SK-N-SH (cell line): ENCODE data around the gene MFSD12. TPM values are rescaled to one million over a fixed set of nuclear protein-coding genes. Genes with fewer than 3 reads are reported as not detected.

Experiments used
- CTCF ChIA-PET: fragments of 300-600, 350-600 bp; formaldehyde crosslinking; extraction: SDS; loops from one replicate; lab custom pipeline; 2021; lab: Yijun Ruan, JAX
- POLR2A ChIA-PET: fragments of 350-600 bp; sonication (Branson Sonifier 250); formaldehyde crosslinking; extraction: SDS; loops from one replicate; lab custom pipeline; 2020; ENCODE audit warnings: antibody characterized with exemption, inconsistent platforms; lab: Yijun Ruan, JAX
- DNase-seq: peaks from one replicate; pipeline ENCODE4 v3.0.0; 2012
- H2AFZ ChIP-seq: fragments of 200-600 bp; sonication (generic); 2 replicates; pipeline ENCODE4 v1.8.1; 2016; ENCODE audit warnings: antibody characterized with exemption, mild to moderate bottlenecking, low read depth
- H3F3A ChIP-seq: fragments of 200-600 bp; sonication (generic); replicated peaks from 2 replicates; pipeline ENCODE3; 2016; ENCODE audit warnings: antibody characterized with exemption, mild to moderate bottlenecking; ENCODE audit not compliant: insufficient read depth
- H3K27ac ChIP-seq, 2 experiments: fragments of 200-500 bp in 1 of 2; fragments of 200-600 bp in 1 of 2; sonication (Bioruptor generic) in 1 of 2; sonication (generic), shearing (Covaris generic) in 1 of 2; 2 replicates each; pipeline versions ENCODE4 v1.5.1 to v1.6.1; 2014 to 2016; ENCODE audit warnings: low read depth in 2 of 2, inconsistent platforms in 1 of 2, low read length in 1 of 2, mild to moderate bottlenecking in 1 of 2, mixed read lengths in 1 of 2
- H3K27me3 ChIP-seq: fragments of 200-600 bp; sonication (generic), shearing (Covaris generic); 2 replicates; pipeline ENCODE4 v1.6.1; 2016; ENCODE audit warnings: mixed run types; ENCODE audit not compliant: insufficient read depth
- H3K36me3 ChIP-seq, 2 experiments: fragments of 200-500 bp in 1 of 2; fragments of 200-600 bp in 1 of 2; sonication (Bioruptor generic) in 1 of 2; sonication (generic) in 1 of 2; replicated peaks in 1 of 2; 2 replicates each; pipeline versions ENCODE3 to v1.5.1; 2014 to 2016; ENCODE audit warnings: low read length in 1 of 2, mild to moderate bottlenecking in 1 of 2; ENCODE audit not compliant: insufficient read depth in 2 of 2, control insufficient read depth in 1 of 2
- H3K4me1 ChIP-seq, 2 experiments: fragments of 200-500 bp in 1 of 2; fragments of 200-600 bp in 1 of 2; sonication (Bioruptor generic) in 1 of 2; sonication (generic), shearing (Covaris generic) in 1 of 2; 2 replicates each; pipeline versions ENCODE4 v1.5.1 to v1.6.1; 2014 to 2016; ENCODE audit warnings: low read depth in 1 of 2, low read length in 1 of 2, mixed run types in 1 of 2; ENCODE audit not compliant: insufficient read depth in 2 of 2, control insufficient read depth in 1 of 2
- H3K4me2 ChIP-seq: fragments of 200-600 bp; sonication (generic), shearing (Covaris generic); 2 replicates; pipeline ENCODE4 v1.6.1; 2017; ENCODE audit warnings: mixed run types
- H3K4me3 ChIP-seq, 2 experiments: fragments of 200-500 bp in 1 of 2; fragments of 200-600 bp in 1 of 2; sonication (Bioruptor generic) in 1 of 2; sonication (generic), shearing (Covaris generic) in 1 of 2; 2 replicates each; pipeline versions ENCODE4 v1.5.1 to v1.8.1; 2014 to 2016; ENCODE audit warnings: low read depth in 2 of 2, inconsistent platforms in 1 of 2, low read length in 1 of 2, mild to moderate bottlenecking in 1 of 2, mixed read lengths in 1 of 2, moderate library complexity in 1 of 2
- H3K79me2 ChIP-seq: fragments of 200-600 bp; sonication (generic); 2 replicates; pipeline ENCODE4 v1.8.1; 2017; ENCODE audit warnings: mild to moderate bottlenecking; ENCODE audit not compliant: insufficient read depth
- H3K9ac ChIP-seq: fragments of 200-600 bp; sonication (generic); 2 replicates; pipeline ENCODE4 v1.6.1; 2017; ENCODE audit warnings: mixed run types
- H3K9me2 ChIP-seq: fragments of 200-600 bp; sonication (generic); 2 replicates; pipeline ENCODE4 v1.6.1; 2017; ENCODE audit warnings: mixed run types
- H3K9me3 ChIP-seq: fragments of 200-600 bp; sonication (generic); 2 replicates; pipeline ENCODE4 v1.6.1; 2017; ENCODE audit warnings: mixed run types, mild to moderate bottlenecking, moderate library complexity
- H4K20me1 ChIP-seq: fragments of 200-600 bp; sonication (generic); 2 replicates; pipeline ENCODE4 v1.6.1; 2017; ENCODE audit warnings: mild to moderate bottlenecking, mixed run types; ENCODE audit not compliant: insufficient read depth
- CHD2 ChIP-seq: fragments of 150-350 bp; IDR thresholded peaks from 2 replicates; pipeline ENCODE4 v1.6.1; 2018; ENCODE audit warnings: low read length; ENCODE audit not compliant: partially characterized antibody
- ELF1 ChIP-seq: IDR thresholded peaks from 2 replicates; pipeline ENCODE4 v1.4.0; 2012
- GABPA ChIP-seq: IDR thresholded peaks from 2 replicates; pipeline ENCODE4 v1.4.0; 2012; ENCODE audit warnings: low read depth, mild to moderate bottlenecking
- GATA2 ChIP-seq: sonication (generic); formaldehyde crosslinking; IDR thresholded peaks from 2 replicates; pipeline ENCODE4 v1.5.0; 2020; ENCODE audit warnings: mild to moderate bottlenecking, missing genetic modification reagents
- JUND ChIP-seq: IDR thresholded peaks from 2 replicates; pipeline ENCODE4 v1.4.0; 2012
- NFIC ChIP-seq: IDR thresholded peaks from 2 replicates; pipeline ENCODE4 v1.4.0; 2012; ENCODE audit warnings: borderline replicate concordance
- NRF1 ChIP-seq: IDR thresholded peaks from 2 replicates; pipeline ENCODE4 v1.6.1; 2012; ENCODE audit warnings: low read depth, mild to moderate bottlenecking, low read length
- RCOR1 ChIP-seq: fragments of 150-350 bp; IDR thresholded peaks from 2 replicates; pipeline ENCODE4 v1.6.1; 2017; ENCODE audit warnings: antibody characterized with exemption, low read length
- RXRA ChIP-seq: IDR thresholded peaks from 2 replicates; pipeline ENCODE4 v1.4.0; 2012; ENCODE audit warnings: low read depth, mild to moderate bottlenecking, borderline replicate concordance
- SIN3A ChIP-seq: IDR thresholded peaks from 2 replicates; pipeline ENCODE4 v1.6.1; 2012; ENCODE audit warnings: low read depth, mild to moderate bottlenecking, low read length, moderate library complexity, borderline replicate concordance
- SMC3 ChIP-seq: IDR thresholded peaks from 2 replicates; pipeline ENCODE4 v1.6.1; 2012; ENCODE audit warnings: low read depth, low read length, improper control_type of control experiment
- TCF12 ChIP-seq: IDR thresholded peaks from 2 replicates; pipeline ENCODE4 v1.4.0; 2012
- YY1 ChIP-seq: IDR thresholded peaks from 2 replicates; pipeline ENCODE4 v1.4.0; 2012; ENCODE audit warnings: low read depth, mild to moderate bottlenecking
- WGBS: methylation state at CpG from one replicate; pipeline ENCODE4 v1.1.6; 2017; ENCODE audit warnings: low lambda C conversion rate; 5-methylcytosine and 5-hydroxymethylcytosine counted together
- polyA plus RNA-seq, 3 experiments: library from polyadenylated mRNA; depleted of rRNA; stranded (reverse); fragments of >200 nt; gene quantifications; 2 replicates each; pipeline ENCODE4 v1.2.3, GENCODE V29; 2012
- TF ChIP-seq, protein P1 (sequence below): IDR thresholded peaks from 2 replicates; pipeline ENCODE4 v1.4.0; 2012; ENCODE audit warnings: low read depth, borderline replicate concordance
- TF ChIP-seq, protein P2 (sequence below): fragments of 200-600 bp; sonication (generic); IDR thresholded peaks from 2 replicates; pipeline ENCODE4 v1.6.1; 2017; ENCODE audit warnings: antibody characterized with exemption, mild to moderate bottlenecking, moderate library complexity
- TF ChIP-seq, protein P3 (sequence below): fragments of 150-350 bp; IDR thresholded peaks from 2 replicates; pipeline ENCODE4 v1.6.1; 2016; ENCODE audit warnings: mild to moderate bottlenecking, low read depth, low read length
- TF ChIP-seq, protein P4 (sequence below): IDR thresholded peaks from 2 replicates; pipeline ENCODE4; 2012

Gene MFSD12
- polyA plus RNA-seq, 1 of the 3 experiments (the other 2 are of a cell fraction) = 53.3 TPM

DNA sequence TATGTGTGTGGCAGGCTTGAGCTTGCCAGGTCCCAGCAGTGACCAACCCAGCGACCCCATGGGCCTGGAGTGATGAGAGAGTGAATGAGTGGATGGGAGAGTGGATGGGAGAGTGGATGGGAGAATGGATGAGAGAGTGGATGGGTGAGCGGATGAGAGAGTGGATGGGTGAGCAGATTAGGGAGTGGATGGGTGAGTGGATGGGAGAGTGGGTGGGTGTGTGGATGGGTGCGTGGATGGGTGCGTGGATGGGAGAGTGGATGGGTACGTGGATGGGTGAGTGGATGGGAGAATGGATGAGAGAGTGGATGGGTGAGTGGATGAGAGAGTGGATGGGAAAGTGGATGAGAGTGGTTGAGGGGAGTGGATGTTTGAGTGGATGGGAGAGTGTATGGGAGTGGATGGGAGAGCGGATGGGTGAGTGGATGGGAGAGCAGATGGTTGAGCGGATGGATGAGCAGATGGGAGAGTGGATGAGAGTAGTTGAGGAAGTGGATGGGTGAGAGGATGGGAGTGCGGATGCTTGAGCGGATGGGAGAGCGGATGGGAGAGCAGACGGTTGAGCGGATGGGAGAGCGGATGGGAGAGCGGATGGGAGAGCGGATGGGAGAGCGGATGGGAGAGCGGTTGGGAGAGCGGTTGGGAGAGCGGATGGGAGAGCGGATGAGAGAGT, 28.7 kb downstream of the MFSD12 start:
- peaks cover 7% of the 10 kb centered on the region; the same call in 1 of the 2 replicates for H4K20me1 ChIP-seq
- WGBS = 98% methylated on average over 20 of the region's 20 CpGs
- no peaks in the 10 kb centered on the region for H3F3A ChIP-seq
- no peak overlapping the region for H3K27ac ChIP-seq
- DNase-seq = no peak
- peaks cover 6% of the 10 kb centered on the region; the same call in 1 of the 2 replicates for H3K79me2 ChIP-seq
- H3K27me3 ChIP-seq = no peaks in the 10 kb centered on the region
- no peak overlapping the region for H3K4me2 ChIP-seq
- H3K4me1 ChIP-seq = no peaks in the 10 kb centered on the region
- H3K9me2 ChIP-seq = no peaks in the 10 kb centered on the region
- H3K36me3 ChIP-seq = peaks cover 4 to 48% of the 10 kb centered on the region in 2 experiments
- POLR2A ChIA-PET = no interaction called here
- H2AFZ ChIP-seq = no peak overlapping the region
- H3K9me3 ChIP-seq = no peaks in the 10 kb centered on the region
- H3K4me3 ChIP-seq = no peak overlapping the region
- H3K9ac ChIP-seq = no peak overlapping the region
- CTCF ChIA-PET = interaction anchor here (0.7 to 1.2 kb wide), 3 partner anchors 12 to 17 kb away, joined by 3 to 4 read pairs (median 3); no protein-coding TSS in a partner anchor
- TF ChIP-seq SIN3A (no peak), RXRA (no peak), SMC3 (no peak), ELF1 (no peak), YY1 (no peak), RCOR1 (no peak), NFIC (no peak), TCF12 (no peak), JUND (no peak), NRF1 (no peak), CHD2 (no peak), GABPA (no peak), GATA2 (CRISPR knock-in tag) (no peak)
- TF ChIP-seq, protein P1, sequence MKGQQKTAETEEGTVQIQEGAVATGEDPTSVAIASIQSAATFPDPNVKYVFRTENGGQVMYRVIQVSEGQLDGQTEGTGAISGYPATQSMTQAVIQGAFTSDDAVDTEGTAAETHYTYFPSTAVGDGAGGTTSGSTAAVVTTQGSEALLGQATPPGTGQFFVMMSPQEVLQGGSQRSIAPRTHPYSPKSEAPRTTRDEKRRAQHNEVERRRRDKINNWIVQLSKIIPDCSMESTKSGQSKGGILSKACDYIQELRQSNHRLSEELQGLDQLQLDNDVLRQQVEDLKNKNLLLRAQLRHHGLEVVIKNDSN = no peak
- TF ChIP-seq, protein P2, sequence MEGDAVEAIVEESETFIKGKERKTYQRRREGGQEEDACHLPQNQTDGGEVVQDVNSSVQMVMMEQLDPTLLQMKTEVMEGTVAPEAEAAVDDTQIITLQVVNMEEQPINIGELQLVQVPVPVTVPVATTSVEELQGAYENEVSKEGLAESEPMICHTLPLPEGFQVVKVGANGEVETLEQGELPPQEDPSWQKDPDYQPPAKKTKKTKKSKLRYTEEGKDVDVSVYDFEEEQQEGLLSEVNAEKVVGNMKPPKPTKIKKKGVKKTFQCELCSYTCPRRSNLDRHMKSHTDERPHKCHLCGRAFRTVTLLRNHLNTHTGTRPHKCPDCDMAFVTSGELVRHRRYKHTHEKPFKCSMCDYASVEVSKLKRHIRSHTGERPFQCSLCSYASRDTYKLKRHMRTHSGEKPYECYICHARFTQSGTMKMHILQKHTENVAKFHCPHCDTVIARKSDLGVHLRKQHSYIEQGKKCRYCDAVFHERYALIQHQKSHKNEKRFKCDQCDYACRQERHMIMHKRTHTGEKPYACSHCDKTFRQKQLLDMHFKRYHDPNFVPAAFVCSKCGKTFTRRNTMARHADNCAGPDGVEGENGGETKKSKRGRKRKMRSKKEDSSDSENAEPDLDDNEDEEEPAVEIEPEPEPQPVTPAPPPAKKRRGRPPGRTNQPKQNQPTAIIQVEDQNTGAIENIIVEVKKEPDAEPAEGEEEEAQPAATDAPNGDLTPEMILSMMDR = no peak
- TF ChIP-seq, protein P3, sequence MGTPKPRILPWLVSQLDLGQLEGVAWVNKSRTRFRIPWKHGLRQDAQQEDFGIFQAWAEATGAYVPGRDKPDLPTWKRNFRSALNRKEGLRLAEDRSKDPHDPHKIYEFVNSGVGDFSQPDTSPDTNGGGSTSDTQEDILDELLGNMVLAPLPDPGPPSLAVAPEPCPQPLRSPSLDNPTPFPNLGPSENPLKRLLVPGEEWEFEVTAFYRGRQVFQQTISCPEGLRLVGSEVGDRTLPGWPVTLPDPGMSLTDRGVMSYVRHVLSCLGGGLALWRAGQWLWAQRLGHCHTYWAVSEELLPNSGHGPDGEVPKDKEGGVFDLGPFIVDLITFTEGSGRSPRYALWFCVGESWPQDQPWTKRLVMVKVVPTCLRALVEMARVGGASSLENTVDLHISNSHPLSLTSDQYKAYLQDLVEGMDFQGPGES = no peak
- TF ChIP-seq, protein P4, sequence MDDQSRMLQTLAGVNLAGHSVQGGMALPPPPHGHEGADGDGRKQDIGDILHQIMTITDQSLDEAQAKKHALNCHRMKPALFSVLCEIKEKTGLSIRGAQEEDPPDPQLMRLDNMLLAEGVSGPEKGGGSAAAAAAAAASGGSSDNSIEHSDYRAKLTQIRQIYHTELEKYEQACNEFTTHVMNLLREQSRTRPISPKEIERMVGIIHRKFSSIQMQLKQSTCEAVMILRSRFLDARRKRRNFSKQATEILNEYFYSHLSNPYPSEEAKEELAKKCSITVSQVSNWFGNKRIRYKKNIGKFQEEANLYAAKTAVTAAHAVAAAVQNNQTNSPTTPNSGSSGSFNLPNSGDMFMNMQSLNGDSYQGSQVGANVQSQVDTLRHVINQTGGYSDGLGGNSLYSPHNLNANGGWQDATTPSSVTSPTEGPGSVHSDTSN = no peak
